HEK293T (cell line): Measurements from ENCODE around the gene PFN2.

ENCODE experiments used
- BHLHE40 ChIP-seq: fragments of 450-650 bp; IDR thresholded peaks from 2 replicates; pipeline ENCODE4 v1.6.1; 2016; ENCODE audit warnings: mild to moderate bottlenecking, moderate library complexity, borderline replicate concordance
- CTBP1 ChIP-seq: fragments of 450-650 bp; IDR thresholded peaks from 2 replicates; pipeline ENCODE4 v1.6.1; 2016; ENCODE audit warnings: borderline replicate concordance
- ELF4 ChIP-seq: fragments of 450-650 bp; IDR thresholded peaks from 2 replicates; pipeline ENCODE4 v1.6.1; 2017; ENCODE audit warnings: antibody characterized with exemption
- FOXA1 ChIP-seq: fragments of 450-650 bp; IDR thresholded peaks from 2 replicates; pipeline ENCODE4 v1.6.1; 2016; ENCODE audit warnings: mild to moderate bottlenecking
- FOXK2 ChIP-seq: fragments of 450-650 bp; IDR thresholded peaks from 2 replicates; pipeline ENCODE4 v1.6.1; 2016; ENCODE audit warnings: mild to moderate bottlenecking
- FOXM1 ChIP-seq: fragments of 450-650 bp; IDR thresholded peaks from 2 replicates; pipeline ENCODE4 v1.6.1; 2017; ENCODE audit warnings: mild to moderate bottlenecking, borderline replicate concordance
- LEF1 ChIP-seq: fragments of 450-650 bp; IDR thresholded peaks from 2 replicates; pipeline ENCODE4 v1.6.1; 2017; ENCODE audit warnings: mild to moderate bottlenecking, borderline replicate concordance
- NFRKB ChIP-seq: fragments of 450-650 bp; IDR thresholded peaks from 2 replicates; pipeline ENCODE4 v1.6.1; 2016; ENCODE audit warnings: mild to moderate bottlenecking, moderate library complexity
- SP1 ChIP-seq: fragments of 450-650 bp; IDR thresholded peaks from 2 replicates; pipeline ENCODE4 v1.6.1; 2017
- SUZ12 ChIP-seq: fragments of 450-650 bp; IDR thresholded peaks from 2 replicates; pipeline ENCODE4 v1.6.1; 2016; ENCODE audit warnings: mild to moderate bottlenecking
- TARDBP ChIP-seq: fragments of 450-650 bp; IDR thresholded peaks from 2 replicates; pipeline ENCODE4 v1.6.1; 2016
- TF ChIP-seq, protein P1 (sequence below): fragments of 450-650 bp; IDR thresholded peaks from 2 replicates; pipeline ENCODE4 v1.6.1; 2016

DNA sequence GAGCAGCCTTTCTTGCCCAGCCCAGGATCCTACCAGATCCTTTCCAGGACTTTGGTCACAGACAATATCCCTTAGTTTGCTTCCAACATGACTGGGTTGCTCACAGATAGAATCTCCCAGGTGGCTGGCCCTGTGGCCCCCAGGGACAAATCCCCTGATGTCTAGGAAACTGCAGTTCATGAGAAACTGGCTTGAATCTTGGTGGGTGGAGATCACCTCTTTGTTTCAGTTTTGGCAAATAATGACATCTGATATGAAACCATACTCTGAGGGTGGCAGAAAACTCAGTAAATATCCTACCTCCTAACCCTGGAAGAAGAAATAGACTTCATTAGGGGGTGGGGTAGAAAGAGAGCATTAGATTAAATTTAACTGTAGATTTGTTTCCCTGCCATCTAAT lies 44.1 kb upstream of the PFN2 start:
- no peak for TF ChIP-seq SP1
- no peak for TF ChIP-seq BHLHE40
- TF ChIP-seq, protein P1, sequence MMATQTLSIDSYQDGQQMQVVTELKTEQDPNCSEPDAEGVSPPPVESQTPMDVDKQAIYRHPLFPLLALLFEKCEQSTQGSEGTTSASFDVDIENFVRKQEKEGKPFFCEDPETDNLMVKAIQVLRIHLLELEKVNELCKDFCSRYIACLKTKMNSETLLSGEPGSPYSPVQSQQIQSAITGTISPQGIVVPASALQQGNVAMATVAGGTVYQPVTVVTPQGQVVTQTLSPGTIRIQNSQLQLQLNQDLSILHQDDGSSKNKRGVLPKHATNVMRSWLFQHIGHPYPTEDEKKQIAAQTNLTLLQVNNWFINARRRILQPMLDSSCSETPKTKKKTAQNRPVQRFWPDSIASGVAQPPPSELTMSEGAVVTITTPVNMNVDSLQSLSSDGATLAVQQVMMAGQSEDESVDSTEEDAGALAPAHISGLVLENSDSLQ: no peak
- TF ChIP-seq NFRKB: no peak
- no peak for TF ChIP-seq FOXA1
- no peak for TF ChIP-seq CTBP1
- no peak for TF ChIP-seq FOXK2
- TF ChIP-seq SUZ12: no peak
- no peak for TF ChIP-seq FOXM1
- no peak for TF ChIP-seq ELF4
- no peak for TF ChIP-seq LEF1
- no peak for TF ChIP-seq TARDBP
